ENCODE data around the gene CAMTA1.

DNA sequence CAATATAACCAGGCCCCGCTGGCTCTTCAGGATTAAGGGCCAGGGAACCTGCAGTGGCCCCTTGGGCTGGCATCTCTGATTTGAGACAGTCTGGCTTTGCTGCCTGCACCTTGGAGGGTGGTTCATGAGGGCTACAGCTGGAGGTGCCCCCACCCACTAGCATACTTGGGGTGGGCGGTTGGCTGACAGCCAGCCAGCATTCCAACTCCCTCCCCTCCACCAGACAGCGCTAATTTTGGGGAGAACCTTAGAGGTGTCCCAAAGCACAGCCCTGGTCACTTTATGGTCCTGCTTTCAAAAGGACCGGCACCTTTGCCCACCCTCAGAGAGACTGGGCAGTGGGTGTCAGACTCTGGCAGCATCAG lies 805.2 kb downstream of the CAMTA1 start:
- TF ChIP-seq EZH2phosphoT487 (IDR thresholded peaks at IDR 0.05; ENCODE audit: low read length) (no peak), EZH2 (optimal IDR thresholded peaks at IDR 0.05; ENCODE audit: low read depth, low read length) (no peak)
- TF ChIP-seq, protein P1, sequence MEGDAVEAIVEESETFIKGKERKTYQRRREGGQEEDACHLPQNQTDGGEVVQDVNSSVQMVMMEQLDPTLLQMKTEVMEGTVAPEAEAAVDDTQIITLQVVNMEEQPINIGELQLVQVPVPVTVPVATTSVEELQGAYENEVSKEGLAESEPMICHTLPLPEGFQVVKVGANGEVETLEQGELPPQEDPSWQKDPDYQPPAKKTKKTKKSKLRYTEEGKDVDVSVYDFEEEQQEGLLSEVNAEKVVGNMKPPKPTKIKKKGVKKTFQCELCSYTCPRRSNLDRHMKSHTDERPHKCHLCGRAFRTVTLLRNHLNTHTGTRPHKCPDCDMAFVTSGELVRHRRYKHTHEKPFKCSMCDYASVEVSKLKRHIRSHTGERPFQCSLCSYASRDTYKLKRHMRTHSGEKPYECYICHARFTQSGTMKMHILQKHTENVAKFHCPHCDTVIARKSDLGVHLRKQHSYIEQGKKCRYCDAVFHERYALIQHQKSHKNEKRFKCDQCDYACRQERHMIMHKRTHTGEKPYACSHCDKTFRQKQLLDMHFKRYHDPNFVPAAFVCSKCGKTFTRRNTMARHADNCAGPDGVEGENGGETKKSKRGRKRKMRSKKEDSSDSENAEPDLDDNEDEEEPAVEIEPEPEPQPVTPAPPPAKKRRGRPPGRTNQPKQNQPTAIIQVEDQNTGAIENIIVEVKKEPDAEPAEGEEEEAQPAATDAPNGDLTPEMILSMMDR (IDR thresholded peaks at IDR 0.05; ENCODE audit: low read length): no peak
